H9 (cell line): ENCODE data around the gene NBEA. TPM values are rescaled to one million over a fixed set of nuclear protein-coding genes. Genes with fewer than 3 reads are reported as not detected.

Experiments
- DNase-seq: peaks from one replicate; pipeline ENCODE4 v3.0.0-alpha.2; 2017
- H2AFZ ChIP-seq: one replicate; pipeline ENCODE4 v1.6.1; 2013; ENCODE audit warnings: mild to moderate bottlenecking, low read length, control low read depth, moderate library complexity
- H2AK5ac ChIP-seq: 2 replicates; pipeline ENCODE4 v1.6.1; 2013; ENCODE audit warnings: low read length, control low read depth, mixed read lengths; ENCODE audit not compliant: insufficient read length
- H2BK120ac ChIP-seq: one replicate; pipeline ENCODE4 v1.6.1; 2013; ENCODE audit warnings: low read depth, mild to moderate bottlenecking, low read length, control low read depth, inconsistent platforms; ENCODE audit not compliant: poor library complexity, severe bottlenecking
- H2BK12ac ChIP-seq: 2 replicates; pipeline ENCODE4 v1.6.1; 2013; ENCODE audit warnings: low read length, control low read depth, mixed read lengths, low read depth; ENCODE audit not compliant: insufficient read length
- H2BK15ac ChIP-seq: 2 replicates; pipeline ENCODE4 v1.6.1; 2013; ENCODE audit warnings: low read depth, low read length, control low read depth
- H2BK20ac ChIP-seq: one replicate; pipeline ENCODE4 v1.6.1; 2013; ENCODE audit warnings: low read depth, mild to moderate bottlenecking, low read length, control low read depth, inconsistent platforms; ENCODE audit not compliant: poor library complexity, severe bottlenecking
- H2BK5ac ChIP-seq: 2 replicates; pipeline ENCODE4 v1.6.1; 2013; ENCODE audit warnings: low read length, control low read depth, mixed read lengths; ENCODE audit not compliant: insufficient read length
- H3K14ac ChIP-seq: 2 replicates; pipeline ENCODE4 v1.6.1; 2013; ENCODE audit warnings: low read length, control low read depth; ENCODE audit not compliant: insufficient read depth
- H3K18ac ChIP-seq: 2 replicates; pipeline ENCODE4 v1.6.1; 2013; ENCODE audit warnings: low read depth, mild to moderate bottlenecking, mixed read lengths, low read length, control low read depth; ENCODE audit not compliant: insufficient read length
- H3K23ac ChIP-seq: 2 replicates; pipeline ENCODE4 v1.6.1; 2013; ENCODE audit warnings: low read length, control low read depth, mixed read lengths, low read depth; ENCODE audit not compliant: insufficient read length
- H3K23me2 ChIP-seq: 2 replicates; pipeline ENCODE4 v1.6.1; 2013; ENCODE audit warnings: low read depth, mild to moderate bottlenecking, mixed read lengths, low read length, control low read depth; ENCODE audit not compliant: insufficient read length, poor library complexity, severe bottlenecking
- H3K27ac ChIP-seq: 2 replicates; pipeline ENCODE4 v1.5.1; 2013; ENCODE audit warnings: low read length, control low read depth, mixed read lengths, low read depth; ENCODE audit not compliant: insufficient read length
- H3K27me3 ChIP-seq: 2 replicates; pipeline ENCODE4 v1.6.1; 2013; ENCODE audit warnings: low read length, control low read depth, inconsistent platforms; ENCODE audit not compliant: insufficient read depth
- H3K4ac ChIP-seq: 2 replicates; pipeline ENCODE4 v1.6.1; 2013; ENCODE audit warnings: low read depth, mild to moderate bottlenecking, control low read depth, inconsistent platforms, low read length, moderate library complexity
- H3K4me1 ChIP-seq: 2 replicates; pipeline ENCODE4 v1.6.1; 2013; ENCODE audit warnings: low read length, control low read depth, inconsistent platforms; ENCODE audit not compliant: insufficient read depth
- H3K4me2 ChIP-seq: 2 replicates; pipeline ENCODE4 v1.6.1; 2013; ENCODE audit warnings: low read length, control low read depth, mixed read lengths; ENCODE audit not compliant: insufficient read length, insufficient read depth
- H3K56ac ChIP-seq: 2 replicates; pipeline ENCODE4 v1.6.1; 2013; ENCODE audit warnings: low read depth, mild to moderate bottlenecking, mixed read lengths, low read length, control low read depth; ENCODE audit not compliant: insufficient read length
- H3K79me1 ChIP-seq: 2 replicates; pipeline ENCODE4 v1.6.1; 2013; ENCODE audit warnings: low read depth, mild to moderate bottlenecking, moderate library complexity, low read length, control low read depth, inconsistent platforms; ENCODE audit not compliant: insufficient read depth, poor library complexity, severe bottlenecking
- H3K79me2 ChIP-seq: 2 replicates; pipeline ENCODE4 v1.6.1; 2013; ENCODE audit warnings: low read length, control low read depth, inconsistent platforms; ENCODE audit not compliant: insufficient read depth
- H3K9ac ChIP-seq: 2 replicates; pipeline ENCODE4 v1.6.1; 2013; ENCODE audit warnings: low read length, control low read depth, mixed read lengths; ENCODE audit not compliant: insufficient read length; ENCODE audit errors: extremely low read depth
- H3K9me3 ChIP-seq: one replicate; pipeline ENCODE4 v1.6.1; 2013; ENCODE audit warnings: low read depth, low read length, inconsistent platforms; ENCODE audit not compliant: control insufficient read depth
- H3T11ph ChIP-seq: one replicate; pipeline ENCODE4 v1.6.1; 2013; ENCODE audit warnings: mild to moderate bottlenecking, low read length, control low read depth, inconsistent platforms
- H4K20me1 ChIP-seq: one replicate; pipeline ENCODE4 v1.6.1; 2013; ENCODE audit not compliant: control insufficient read depth, insufficient read length, insufficient read depth
- H4K5ac ChIP-seq: 2 replicates; pipeline ENCODE4 v1.6.1; 2013; ENCODE audit warnings: low read depth, mild to moderate bottlenecking, mixed read lengths, low read length, control low read depth; ENCODE audit not compliant: insufficient read length
- H4K8ac ChIP-seq: replicated peaks from 2 replicates; pipeline ENCODE4 v1.6.1; 2013; ENCODE audit warnings: low read length, control low read depth, mixed read lengths, low read depth; ENCODE audit not compliant: insufficient read length
- H4K91ac ChIP-seq: 2 replicates; pipeline ENCODE4 v1.6.1; 2013; ENCODE audit warnings: low read depth, mild to moderate bottlenecking, moderate library complexity, mixed read lengths, low read length, control low read depth; ENCODE audit not compliant: insufficient read length
- H3K27ac Mint-ChIP-seq, 3 experiments: 2 replicates in 2 of 3; 3 replicates in 1 of 3; pipeline ENCODE4 v1.8.0; 2020 to 2021; ENCODE audit warnings: mixed read lengths in 3 of 3, mild to moderate bottlenecking in 1 of 3, moderate library complexity in 1 of 3
- H3K27me3 Mint-ChIP-seq: 2 replicates; pipeline ENCODE4 v1.8.0; 2021; ENCODE audit warnings: low read depth, mild to moderate bottlenecking, moderate library complexity, mixed read lengths
- H3K36me3 Mint-ChIP-seq, 3 experiments: 2 replicates in 2 of 3; 3 replicates in 1 of 3; pipeline ENCODE4 v1.8.0; 2020 to 2021; ENCODE audit warnings: low read depth in 3 of 3, mixed read lengths in 3 of 3; ENCODE audit not compliant: insufficient read depth in 1 of 3
- H3K4me1 Mint-ChIP-seq, 2 experiments: 2 replicates each; pipeline ENCODE4 v1.8.0; 2020; ENCODE audit warnings: mixed read lengths in 2 of 2
- H3K4me3 Mint-ChIP-seq, 2 experiments: 2 replicates in 1 of 2; 3 replicates in 1 of 2; pipeline ENCODE4 v1.8.0; 2020 to 2021; ENCODE audit warnings: mild to moderate bottlenecking in 2 of 2, mixed read lengths in 2 of 2, moderate library complexity in 1 of 2
- H3K9me3 Mint-ChIP-seq, 2 experiments: 2 replicates in 1 of 2; 3 replicates in 1 of 2; pipeline ENCODE4 v1.8.0; 2020; ENCODE audit warnings: mild to moderate bottlenecking in 2 of 2, mixed read lengths in 2 of 2, moderate library complexity in 1 of 2
- CTCF ChIP-seq: fragments of 200-600 bp; sonication (generic); conservative IDR thresholded peaks from 3 replicates; pipeline ENCODE4 v1.8.0; 2021; ENCODE audit warnings: antibody characterized with exemption, mild to moderate bottlenecking
- WGBS: extraction: QIAGEN DNeasy Blood & Tissue Kit; methylation state at CpG from one replicate; pipeline ENCODE4 v1.1.7; 2013; ENCODE audit warnings: missing lambda C conversion rate, low lambda C conversion rate, mixed read lengths; ENCODE audit not compliant: insufficient read length; ENCODE audit errors: extremely low coverage; 5-methylcytosine and 5-hydroxymethylcytosine counted together
- total RNA-seq: library from RNA; stranded (reverse); gene quantifications from 2 replicates; pipeline ENCODE4 v1.2.1, GENCODE V29; 2021

Gene NBEA
- total RNA-seq, 1 experiment from 2014 or later, result 17.3 TPM

- Histone ChIP-seq H3T11ph (no peak overlapping the region), H3K4me1 (no peaks in the 10 kb centered on the region), H3K4me2 (no peak overlapping the region), H2BK120ac (no peak overlapping the region), H3K9ac (no peak overlapping the region), H2BK5ac (no peak overlapping the region), H3K9me3 (no peaks in the 10 kb centered on the region), H3K56ac (no peak overlapping the region), H3K4ac (no peak overlapping the region), H4K8ac (no peak overlapping the region), H2BK20ac (no peak overlapping the region), H3K79me1 (no peaks in the 10 kb centered on the region), H3K79me2 (no peaks in the 10 kb centered on the region), H4K91ac (no peak overlapping the region), H2AK5ac (no peak overlapping the region), H3K14ac (no peak overlapping the region), H4K5ac (no peak overlapping the region), H4K20me1 (no peaks in the 10 kb centered on the region), H3K27me3 (no peaks in the 10 kb centered on the region), H3K18ac (no peak overlapping the region), H3K23me2 (no peaks in the 10 kb centered on the region), H2AFZ (no peak overlapping the region), H3K23ac (no peak overlapping the region), H2BK15ac (no peak overlapping the region), H3K27ac (no peak overlapping the region), H2BK12ac (no peak overlapping the region)
- WGBS, result no CpG with 5 or more reads among the region's 6 CpGs
- Mint-ChIP-seq H3K27me3 (no peaks in the 10 kb centered on the region), H3K27ac (no peak overlapping the region), H3K9me3 (no peaks in the 10 kb centered on the region), H3K4me3 (no peak overlapping the region), H3K36me3 (no peaks in the 10 kb centered on the region), H3K4me1 (peaks cover 0 to 5% of the 10 kb centered on the region in 2 experiments; a peak in 2 of 4 replicates)
- no peak for TF ChIP-seq CTCF
- DNase-seq, result no peak
These were observed 559.7 kb downstream of the NBEA start for GRCh38 chr13:35501661-35502235.
